ENCODE data around the gene UGT2B7.
"Not testable (repeated sequence)": the region's sequence is repeated elsewhere in the genome, so short reads cannot be mapped to it uniquely, and the experiment has no call there.

Gene UGT2B7

GRCh38 chr4:69088473-69088872, 7.8 kb upstream of the UGT2B7 start:
- no peak for DNase-seq

GRCh38 chr4:69089388-69089787, 6.9 kb upstream of the UGT2B7 start:
- DNase-seq, result no peak

- no peak for DNase-seq
Observed at GRCh38 chr4:69092190-69092589, 4.1 kb upstream of the UGT2B7 start.

GRCh38 chr4:69092980-69093568, 3.2 kb upstream of the UGT2B7 start:
- DNase-seq, result no peak

DNA sequence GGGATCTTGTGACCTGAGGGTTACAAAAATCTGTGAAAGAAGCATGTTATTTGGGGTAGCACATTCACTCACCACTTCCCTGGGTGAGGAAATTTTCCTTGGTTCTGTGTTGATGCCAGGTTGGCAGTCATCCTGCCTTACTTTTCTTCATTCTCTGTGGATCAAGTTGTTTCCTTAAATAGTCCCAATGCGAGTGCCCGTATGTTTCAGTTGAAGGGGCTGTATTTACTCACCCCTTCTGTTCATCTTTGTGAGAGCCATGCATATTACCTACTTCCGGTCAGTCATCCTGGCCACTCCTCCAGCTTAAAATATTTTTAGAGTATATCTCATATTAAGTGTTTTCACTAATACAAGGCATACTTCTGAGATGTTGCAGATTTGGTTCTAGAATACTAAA, 2.6 kb upstream of the UGT2B7 start:
- DNase-seq, result no peak

DNA sequence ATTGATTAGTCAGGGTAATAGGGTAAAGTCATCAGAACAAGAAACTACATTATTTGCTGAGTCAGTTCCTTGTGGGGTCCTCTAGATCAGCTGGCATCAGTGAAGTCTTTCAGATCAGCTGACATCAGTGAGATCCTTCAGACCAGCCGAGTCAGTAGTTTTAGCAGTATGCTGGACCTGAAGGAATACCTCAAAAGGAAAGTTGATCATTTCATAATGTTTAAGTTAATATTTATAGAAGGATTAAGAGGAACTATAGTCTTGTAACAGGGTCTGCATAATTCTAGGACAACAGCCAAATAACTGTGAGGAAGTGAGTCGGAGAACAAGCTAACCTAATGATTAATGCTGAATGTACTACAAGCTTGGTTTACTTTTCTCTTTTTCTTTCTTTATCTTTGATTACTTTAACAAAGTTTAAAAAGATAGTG, 958 bp upstream of the UGT2B7 start:
- no peak for DNase-seq

- DNase-seq, result no peak
Observed at GRCh38 chr4:69096810-69097209, 536 bp downstream of the UGT2B7 start.

- DNase-seq, result no peak
Observed at GRCh38 chr4:69098470-69098869, 2.2 kb downstream of the UGT2B7 start.

GRCh38 chr4:69099910-69100309, 3.6 kb downstream of the UGT2B7 start:
- no peak for DNase-seq

GRCh38 chr4:69102668-69103067, 6.4 kb downstream of the UGT2B7 start:
- DNase-seq, result not testable (repeated sequence)

DNA sequence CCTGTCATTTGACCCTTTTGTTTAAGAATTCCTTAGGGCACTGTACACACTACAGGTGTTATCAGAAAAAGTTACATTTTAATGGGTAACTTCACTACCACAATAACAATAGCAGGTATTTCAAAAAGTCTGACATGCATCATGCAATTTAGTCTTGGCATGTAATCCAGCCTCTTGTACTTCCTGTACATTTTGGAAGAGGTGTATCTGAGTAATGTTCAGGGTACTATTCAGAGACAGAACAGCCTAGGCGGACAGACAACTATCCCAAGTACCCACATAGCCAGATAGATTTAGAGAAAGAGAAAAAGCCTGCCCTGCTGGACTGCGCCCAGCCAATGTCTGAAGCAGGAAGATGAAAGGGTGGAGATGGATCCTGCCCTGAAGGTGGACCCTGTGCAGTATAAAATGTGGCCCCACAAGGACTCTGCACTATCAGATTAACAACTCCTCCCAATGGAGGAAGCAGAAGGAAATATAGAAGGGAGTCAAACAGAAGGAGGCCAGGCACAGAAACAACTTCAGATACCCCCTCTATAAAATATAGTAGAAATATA, 8.5 kb downstream of the UGT2B7 start:
- no peak for DNase-seq

GRCh38 chr4:69115151-69115850, 19.0 kb downstream of the UGT2B7 start:
- not testable (repeated sequence) for DNase-seq

DNA sequence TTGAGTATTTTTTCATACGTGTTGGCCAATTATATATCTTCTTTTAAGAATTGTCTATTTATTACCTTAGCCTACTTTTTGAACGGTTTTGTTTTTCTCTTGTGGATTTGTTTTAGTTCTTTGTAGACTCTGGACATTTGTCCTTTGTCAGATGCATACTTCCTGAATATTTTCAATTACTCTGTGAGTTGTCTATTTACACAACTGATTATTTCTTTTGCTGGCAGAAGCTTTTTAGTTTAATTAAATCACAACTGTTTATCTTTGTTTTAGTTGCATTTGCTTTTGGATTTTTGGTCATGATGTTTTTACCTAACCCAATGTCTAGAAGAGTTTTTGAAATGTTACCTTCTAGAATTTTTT, 19.6 kb downstream of the UGT2B7 start:
- DNase-seq, result no peak

DNA sequence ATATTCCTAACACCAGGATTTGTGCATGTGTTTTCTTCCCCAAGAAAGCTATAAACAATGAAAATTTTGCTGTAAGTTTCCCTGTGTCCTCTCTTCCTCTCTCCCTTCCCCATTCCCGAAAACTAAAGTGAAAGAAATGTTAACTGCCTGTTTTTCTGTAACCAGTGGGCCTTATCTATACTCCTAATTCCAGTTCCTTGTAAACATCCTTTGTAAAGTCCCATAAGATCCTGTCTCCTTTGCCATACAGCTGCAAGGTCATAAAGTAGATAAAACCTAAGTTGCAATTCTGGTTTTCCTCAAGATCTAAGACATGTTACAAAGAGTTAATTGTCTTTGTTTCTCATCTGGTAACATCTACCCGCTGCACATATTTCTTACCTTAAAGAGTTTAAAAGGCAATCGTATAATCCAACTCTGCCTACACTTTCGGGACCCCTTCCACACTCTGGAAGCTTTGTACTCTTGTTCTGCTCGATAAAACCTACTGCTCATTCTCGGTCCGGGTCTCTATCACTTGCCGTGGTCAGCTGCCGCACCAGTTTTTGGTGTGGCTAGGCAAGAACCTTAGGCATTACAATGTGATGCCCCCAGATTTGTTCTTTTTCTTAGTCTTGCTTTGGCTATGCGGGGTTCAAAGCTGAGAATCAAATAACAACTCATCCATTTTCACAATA, 20.5 kb downstream of the UGT2B7 start:
- no peak for DNase-seq

GRCh38 chr4:69120870-69121269, 24.6 kb downstream of the UGT2B7 start:
- no peak for DNase-seq

DNA sequence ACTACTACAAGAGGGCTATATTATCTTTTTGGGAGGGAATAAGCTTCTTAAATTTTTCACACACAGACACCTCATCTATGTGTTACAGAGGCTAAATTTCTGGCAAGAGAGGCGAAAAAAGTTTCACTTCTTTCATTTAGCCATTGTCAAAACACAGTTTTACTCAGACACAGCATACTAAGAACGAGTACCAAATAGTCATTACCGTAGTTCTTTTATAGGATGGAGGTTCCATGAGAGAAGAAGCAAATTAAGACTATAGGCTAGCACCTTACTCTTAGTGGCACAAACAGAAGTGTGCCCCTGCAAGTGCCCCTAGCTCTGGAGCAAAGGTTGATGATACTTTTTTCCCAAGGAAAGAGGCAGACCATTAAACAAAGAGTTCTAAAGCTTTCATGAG, 26.2 kb downstream of the UGT2B7 start:
- no peak for DNase-seq

- no peak for DNase-seq
Observed at GRCh38 chr4:69124941-69125340, 28.7 kb downstream of the UGT2B7 start.

DNA sequence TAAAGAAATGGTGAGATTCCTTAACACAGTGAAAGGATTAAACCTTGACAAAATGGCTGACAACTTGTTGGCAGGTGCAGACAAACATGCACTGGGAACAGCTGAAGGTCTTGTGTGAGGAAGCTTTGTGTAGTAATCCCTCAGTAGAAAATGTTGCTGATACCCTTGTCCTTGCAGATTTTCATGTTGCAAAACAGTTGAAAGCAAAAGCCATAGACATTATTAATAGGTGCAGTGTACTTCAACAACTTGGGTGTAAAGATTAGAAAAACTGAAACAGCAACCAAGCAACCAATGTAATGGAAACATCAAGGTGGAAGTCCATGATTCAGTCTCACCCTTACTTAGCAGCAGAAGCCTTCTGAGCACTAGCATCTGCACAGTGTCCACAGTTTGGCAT, 29.8 kb downstream of the UGT2B7 start:
- no peak for DNase-seq

- DNase-seq, result no peak
Observed at GRCh38 chr4:69133993-69134392, 37.7 kb downstream of the UGT2B7 start.

GRCh38 chr4:69134471-69134870, 38.2 kb downstream of the UGT2B7 start:
- no peak for DNase-seq

GRCh38 chr4:69141320-69141719, 45.0 kb downstream of the UGT2B7 start:
- DNase-seq, result no peak

DNA sequence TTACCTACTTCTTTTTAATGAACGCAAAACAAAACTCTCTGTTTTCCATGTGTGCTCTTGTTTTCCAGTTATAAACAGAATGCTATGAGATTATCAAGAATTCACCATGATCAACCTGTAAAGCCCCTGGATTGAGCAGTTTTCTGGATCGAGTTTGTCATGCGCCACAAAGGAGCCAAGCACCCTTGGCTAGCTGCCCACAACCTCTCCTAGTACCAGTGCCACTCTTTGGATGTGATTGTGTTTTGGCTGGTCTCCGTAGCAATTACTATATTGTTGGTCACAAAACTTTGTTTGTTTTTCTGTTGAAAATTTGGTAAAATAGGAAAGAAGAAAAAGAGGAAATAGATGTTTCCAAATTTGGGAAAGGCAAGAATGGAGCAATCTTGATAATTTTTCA, 51.1 kb downstream of the UGT2B7 start:
- no peak for DNase-seq

DNA sequence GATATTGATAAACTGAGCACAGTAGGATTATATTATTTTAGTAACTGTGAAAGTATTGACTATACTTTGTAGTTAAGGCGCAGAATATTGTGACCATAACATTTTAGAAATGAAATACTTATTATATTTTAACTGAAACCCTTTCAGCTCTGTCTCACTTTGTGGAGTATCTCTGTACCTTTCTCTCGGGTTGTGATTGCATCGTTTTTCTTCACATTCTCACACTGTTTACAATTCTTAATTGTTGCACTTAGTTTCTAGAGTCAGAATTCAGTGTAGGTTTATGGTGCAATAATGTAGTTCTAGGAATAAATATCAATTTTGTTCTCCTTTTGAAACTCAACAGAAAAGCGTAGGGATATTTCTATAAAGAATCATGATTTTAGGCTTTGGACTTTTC, 57.7 kb downstream of the UGT2B7 start:
- DNase-seq, result no peak
